WTC11 (cell line): ENCODE measurements around the gene GTSE1. TPM values are rescaled to one million over a fixed set of nuclear protein-coding genes. Genes with fewer than 3 reads are reported as not detected.
"Not testable (repeated sequence)": the region's sequence is repeated elsewhere in the genome, so short reads cannot be mapped to it uniquely, and the experiment has no call there.

Experiments
- ATAC-seq: fragments of 200-7000 bp; cut with Tn5 transposase; 2 replicates; pipeline ENCODE4 v1.10.0; 2021; ENCODE audit warnings: mild to moderate bottlenecking, moderate library complexity
- CTCF ChIA-PET: fragments of 300-600 bp; sonication (Branson Sonifier 250); formaldehyde crosslinking; loops from one replicate; lab custom pipeline; 2021; ENCODE audit warnings: antibody characterized with exemption; lab: Charles Lee
- POLR2A ChIA-PET: fragments of 350-600 bp; sonication (Branson Sonifier 250); formaldehyde crosslinking; loops from one replicate; lab custom pipeline; 2021; ENCODE audit warnings: antibody characterized with exemption; lab: Charles Lee
- DNase-seq: peaks from one replicate; pipeline ENCODE4 v3.0.0; 2021; ENCODE audit warnings: low spot score
- H3K27ac Mint-ChIP-seq: 2 replicates; pipeline ENCODE4 v1.8.0; 2021; ENCODE audit warnings: mixed read lengths
- H3K27me3 Mint-ChIP-seq: 2 replicates; pipeline ENCODE4 v1.8.0; 2021; ENCODE audit warnings: low read depth, mild to moderate bottlenecking, moderate library complexity, mixed read lengths
- H3K36me3 Mint-ChIP-seq: 2 replicates; pipeline ENCODE4 v1.8.0; 2021; ENCODE audit warnings: mixed read lengths
- H3K4me1 Mint-ChIP-seq: 2 replicates; pipeline ENCODE4 v1.8.0; 2022; ENCODE audit warnings: mixed read lengths
- H3K4me3 Mint-ChIP-seq: 2 replicates; pipeline ENCODE4 v1.8.0; 2021; ENCODE audit warnings: mild to moderate bottlenecking, moderate library complexity, mixed read lengths
- H3K9me3 Mint-ChIP-seq: 2 replicates; pipeline ENCODE4 v1.8.0; 2021; ENCODE audit warnings: mixed read lengths
- AFF4 ChIP-seq: sonication (generic); formaldehyde crosslinking; IDR thresholded peaks from 2 replicates; pipeline ENCODE4 v1.8.1; 2023; ENCODE audit warnings: mild to moderate bottlenecking, missing genetic modification reagents, borderline replicate concordance
- FOXJ3 ChIP-seq: sonication (generic); formaldehyde crosslinking; IDR thresholded peaks from 2 replicates; pipeline ENCODE4 v1.9.0; 2021; ENCODE audit warnings: missing genetic modification reagents, mild to moderate bottlenecking, borderline replicate concordance
- FOXP1 ChIP-seq: sonication (generic); formaldehyde crosslinking; IDR thresholded peaks from 2 replicates; pipeline ENCODE4 v1.8.0; 2022; ENCODE audit warnings: missing genetic modification reagents, mild to moderate bottlenecking, moderate library complexity, borderline replicate concordance
- MYBL2 ChIP-seq: sonication (generic); formaldehyde crosslinking; IDR thresholded peaks from 2 replicates; pipeline ENCODE4 v1.8.1; 2023; ENCODE audit warnings: mild to moderate bottlenecking, moderate library complexity, missing genetic modification reagents
- NFATC4 ChIP-seq: fragments of 250-450 bp; sonication (Bioruptor Pico); IDR thresholded peaks from 2 replicates; pipeline ENCODE4 v1.9.0; 2021; ENCODE audit warnings: mild to moderate bottlenecking
- NFYB ChIP-seq: sonication (generic); formaldehyde crosslinking; conservative IDR thresholded peaks from 2 replicates; pipeline ENCODE4 v1.8.0; 2022; ENCODE audit warnings: low read depth, missing genetic modification reagents
- NR1H2 ChIP-seq: sonication (generic); formaldehyde crosslinking; IDR thresholded peaks from 2 replicates; pipeline ENCODE4 v1.9.0; 2021; ENCODE audit warnings: mild to moderate bottlenecking, moderate library complexity, missing genetic modification reagents
- OVOL2 ChIP-seq: fragments of 250-450 bp; sonication (Bioruptor Pico); IDR thresholded peaks from 2 replicates; pipeline ENCODE4 v1.9.0; 2021; ENCODE audit warnings: mild to moderate bottlenecking, borderline replicate concordance
- RORB ChIP-seq: fragments of 250-450 bp; sonication (Bioruptor Pico); IDR thresholded peaks from 2 replicates; pipeline ENCODE4 v1.9.0; 2021; ENCODE audit warnings: mild to moderate bottlenecking
- SMAD4 ChIP-seq: sonication (generic); formaldehyde crosslinking; IDR thresholded peaks from 2 replicates; pipeline ENCODE4 v1.8.0; 2022; ENCODE audit warnings: mild to moderate bottlenecking, missing genetic modification reagents
- SP1 ChIP-seq: sonication (generic); formaldehyde crosslinking; conservative IDR thresholded peaks from 2 replicates; pipeline ENCODE4 v1.8.1; 2022; ENCODE audit warnings: missing genetic modification reagents
- TEAD4 ChIP-seq: sonication (generic); formaldehyde crosslinking; IDR thresholded peaks from 2 replicates; pipeline ENCODE4 v1.8.0; 2022; ENCODE audit warnings: mild to moderate bottlenecking, missing genetic modification reagents
- ZNF121 ChIP-seq: sonication (generic); formaldehyde crosslinking; IDR thresholded peaks from 2 replicates; pipeline ENCODE4 v1.8.0; 2023; ENCODE audit warnings: missing genetic modification reagents
- ZNF317 ChIP-seq: sonication (generic); formaldehyde crosslinking; IDR thresholded peaks from 2 replicates; pipeline ENCODE4 v1.8.1; 2023; ENCODE audit warnings: low read depth, mild to moderate bottlenecking, moderate library complexity, missing genetic modification reagents, borderline replicate concordance
- total RNA-seq: library from RNA; stranded (reverse); gene quantifications from 3 replicates; pipeline ENCODE4 v1.2.3, GENCODE V29; 2021
- TF ChIP-seq, protein P1 (sequence below): sonication (generic); formaldehyde crosslinking; IDR thresholded peaks from 2 replicates; pipeline ENCODE4 v1.8.0; 2022; ENCODE audit warnings: missing genetic modification reagents
- TF ChIP-seq, protein P2 (sequence below): sonication (generic); formaldehyde crosslinking; IDR thresholded peaks from 2 replicates; pipeline ENCODE4 v1.8.1; 2023; ENCODE audit warnings: mild to moderate bottlenecking, moderate library complexity, missing genetic modification reagents
- TF ChIP-seq, protein P3 (sequence below): sonication (generic); formaldehyde crosslinking; IDR thresholded peaks from 2 replicates; pipeline ENCODE4 v1.8.1; 2023; ENCODE audit warnings: mild to moderate bottlenecking, missing genetic modification reagents
- TF ChIP-seq, protein P4 (sequence below): sonication (generic); formaldehyde crosslinking; IDR thresholded peaks from 2 replicates; pipeline ENCODE4 v1.8.1; 2023; ENCODE audit warnings: mild to moderate bottlenecking, missing genetic modification reagents, moderate library complexity

Gene GTSE1
- total RNA-seq, 1 experiment from 2014 or later: 56.1 TPM

DNA sequence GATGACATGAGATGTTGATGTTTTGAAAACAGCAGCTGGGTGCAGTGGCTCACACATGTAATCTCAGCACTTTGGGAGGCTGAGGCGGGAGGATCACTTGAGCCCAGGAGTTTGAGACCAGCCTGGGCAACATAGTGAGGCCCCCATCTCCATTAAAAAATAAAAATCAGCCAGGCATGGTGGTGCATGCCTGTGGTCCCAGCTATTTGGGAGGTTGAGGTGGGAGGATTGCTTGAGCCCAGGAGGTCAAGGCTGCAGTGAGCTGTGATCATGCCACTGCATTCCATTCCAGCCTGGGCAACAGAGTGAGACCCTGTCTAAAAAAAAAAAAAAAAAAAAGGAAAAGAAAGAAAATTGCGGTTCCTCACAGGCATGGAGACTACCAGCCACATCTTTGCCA lies 16.2 kb downstream of the GTSE1 start:
- ChIA-PET CTCF (interaction anchor here (0.7 to 3.2 kb wide), 7 partner anchors 13 to 347 kb away, joined by 3 to 10 read pairs (median 4); partner anchors contain the start of gene GTSE1), POLR2A (interaction anchor here (0.7 kb wide), 1 partner anchor 1427 kb away, joined by 6 read pairs; no protein-coding TSS in a partner anchor)
- not testable (repeated sequence) for H3K9me3 Mint-ChIP-seq, H3K27ac Mint-ChIP-seq, ATAC-seq, H3K27me3 Mint-ChIP-seq, DNase-seq, H3K4me1 Mint-ChIP-seq, H3K4me3 Mint-ChIP-seq
- peaks cover 44% of the 10 kb centered on the region for H3K36me3 Mint-ChIP-seq
- 0 out of 2 replicates have a peak, but pooled peaks have one; percentile 19 for TF ChIP-seq ZNF121 (CRISPR knock-in tag)

- ATAC-seq: no peak
- H3K4me3 Mint-ChIP-seq: no peak overlapping the region
- no peak overlapping the region for H3K27ac Mint-ChIP-seq
- H3K27me3 Mint-ChIP-seq: no peaks in the 10 kb centered on the region
- TF ChIP-seq, protein P1, sequence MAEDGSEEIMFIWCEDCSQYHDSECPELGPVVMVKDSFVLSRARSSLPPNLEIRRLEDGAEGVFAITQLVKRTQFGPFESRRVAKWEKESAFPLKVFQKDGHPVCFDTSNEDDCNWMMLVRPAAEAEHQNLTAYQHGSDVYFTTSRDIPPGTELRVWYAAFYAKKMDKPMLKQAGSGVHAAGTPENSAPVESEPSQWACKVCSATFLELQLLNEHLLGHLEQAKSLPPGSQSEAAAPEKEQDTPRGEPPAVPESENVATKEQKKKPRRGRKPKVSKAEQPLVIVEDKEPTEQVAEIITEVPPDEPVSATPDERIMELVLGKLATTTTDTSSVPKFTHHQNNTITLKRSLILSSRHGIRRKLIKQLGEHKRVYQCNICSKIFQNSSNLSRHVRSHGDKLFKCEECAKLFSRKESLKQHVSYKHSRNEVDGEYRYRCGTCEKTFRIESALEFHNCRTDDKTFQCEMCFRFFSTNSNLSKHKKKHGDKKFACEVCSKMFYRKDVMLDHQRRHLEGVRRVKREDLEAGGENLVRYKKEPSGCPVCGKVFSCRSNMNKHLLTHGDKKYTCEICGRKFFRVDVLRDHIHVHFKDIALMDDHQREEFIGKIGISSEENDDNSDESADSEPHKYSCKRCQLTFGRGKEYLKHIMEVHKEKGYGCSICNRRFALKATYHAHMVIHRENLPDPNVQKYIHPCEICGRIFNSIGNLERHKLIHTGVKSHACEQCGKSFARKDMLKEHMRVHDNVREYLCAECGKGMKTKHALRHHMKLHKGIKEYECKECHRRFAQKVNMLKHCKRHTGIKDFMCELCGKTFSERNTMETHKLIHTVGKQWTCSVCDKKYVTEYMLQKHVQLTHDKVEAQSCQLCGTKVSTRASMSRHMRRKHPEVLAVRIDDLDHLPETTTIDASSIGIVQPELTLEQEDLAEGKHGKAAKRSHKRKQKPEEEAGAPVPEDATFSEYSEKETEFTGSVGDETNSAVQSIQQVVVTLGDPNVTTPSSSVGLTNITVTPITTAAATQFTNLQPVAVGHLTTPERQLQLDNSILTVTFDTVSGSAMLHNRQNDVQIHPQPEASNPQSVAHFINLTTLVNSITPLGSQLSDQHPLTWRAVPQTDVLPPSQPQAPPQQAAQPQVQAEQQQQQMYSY (CRISPR knock-in tag): no peak
- TF ChIP-seq SP1 (CRISPR knock-in tag): no peak
- TF ChIP-seq, protein P2, sequence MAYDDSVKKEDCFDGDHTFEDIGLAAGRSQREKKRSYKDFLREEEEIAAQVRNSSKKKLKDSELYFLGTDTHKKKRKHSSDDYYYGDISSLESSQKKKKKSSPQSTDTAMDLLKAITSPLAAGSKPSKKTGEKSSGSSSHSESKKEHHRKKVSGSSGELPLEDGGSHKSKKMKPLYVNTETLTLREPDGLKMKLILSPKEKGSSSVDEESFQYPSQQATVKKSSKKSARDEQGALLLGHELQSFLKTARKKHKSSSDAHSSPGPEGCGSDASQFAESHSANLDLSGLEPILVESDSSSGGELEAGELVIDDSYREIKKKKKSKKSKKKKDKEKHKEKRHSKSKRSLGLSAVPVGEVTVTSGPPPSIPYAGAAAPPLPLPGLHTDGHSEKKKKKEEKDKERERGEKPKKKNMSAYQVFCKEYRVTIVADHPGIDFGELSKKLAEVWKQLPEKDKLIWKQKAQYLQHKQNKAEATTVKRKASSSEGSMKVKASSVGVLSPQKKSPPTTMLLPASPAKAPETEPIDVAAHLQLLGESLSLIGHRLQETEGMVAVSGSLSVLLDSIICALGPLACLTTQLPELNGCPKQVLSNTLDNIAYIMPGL (CRISPR knock-in tag): no peak
- no peak for TF ChIP-seq NFYB (CRISPR knock-in tag)
- no peak for TF ChIP-seq TEAD4 (CRISPR knock-in tag)
- TF ChIP-seq, protein P3, sequence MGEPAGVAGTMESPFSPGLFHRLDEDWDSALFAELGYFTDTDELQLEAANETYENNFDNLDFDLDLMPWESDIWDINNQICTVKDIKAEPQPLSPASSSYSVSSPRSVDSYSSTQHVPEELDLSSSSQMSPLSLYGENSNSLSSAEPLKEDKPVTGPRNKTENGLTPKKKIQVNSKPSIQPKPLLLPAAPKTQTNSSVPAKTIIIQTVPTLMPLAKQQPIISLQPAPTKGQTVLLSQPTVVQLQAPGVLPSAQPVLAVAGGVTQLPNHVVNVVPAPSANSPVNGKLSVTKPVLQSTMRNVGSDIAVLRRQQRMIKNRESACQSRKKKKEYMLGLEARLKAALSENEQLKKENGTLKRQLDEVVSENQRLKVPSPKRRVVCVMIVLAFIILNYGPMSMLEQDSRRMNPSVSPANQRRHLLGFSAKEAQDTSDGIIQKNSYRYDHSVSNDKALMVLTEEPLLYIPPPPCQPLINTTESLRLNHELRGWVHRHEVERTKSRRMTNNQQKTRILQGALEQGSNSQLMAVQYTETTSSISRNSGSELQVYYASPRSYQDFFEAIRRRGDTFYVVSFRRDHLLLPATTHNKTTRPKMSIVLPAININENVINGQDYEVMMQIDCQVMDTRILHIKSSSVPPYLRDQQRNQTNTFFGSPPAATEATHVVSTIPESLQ: no peak
- no peak for TF ChIP-seq OVOL2 (CRISPR knock-in tag)
- no peak for TF ChIP-seq FOXJ3 (CRISPR knock-in tag)
- TF ChIP-seq RORB (CRISPR knock-in tag): no peak
- no peak for TF ChIP-seq NFATC4
- TF ChIP-seq ZNF317 (CRISPR knock-in tag): no peak
- no peak for TF ChIP-seq ZNF121 (CRISPR knock-in tag)
- no peak for TF ChIP-seq FOXP1 (CRISPR knock-in tag)
- TF ChIP-seq, all 79 proteins: peak for 0
- peaks cover 45% of the 10 kb centered on the region for H3K36me3 Mint-ChIP-seq
- DNase-seq: no peak
- ChIA-PET CTCF (interaction anchor here (0.6 to 2.3 kb wide), 2 partner anchors 9 to 194 kb away, joined by 3 to 9 read pairs; no protein-coding TSS in a partner anchor), POLR2A (no interaction called here)
- H3K4me1 Mint-ChIP-seq: no peaks in the 10 kb centered on the region
- no peaks in the 10 kb centered on the region for H3K9me3 Mint-ChIP-seq
Observed at GRCh38 chr22:46315976-46316375, 19.3 kb downstream of the GTSE1 start.

- Mint-ChIP-seq H3K9me3 (no peaks in the 10 kb centered on the region), H3K27me3 (no peaks in the 10 kb centered on the region), H3K27ac (no peak overlapping the region), H3K36me3 (peaks cover 42% of the 10 kb centered on the region), H3K4me1 (no peaks in the 10 kb centered on the region), H3K4me3 (no peak overlapping the region)
- CTCF ChIA-PET: interaction anchor here (1.4 kb wide), 1 partner anchor 311 kb away, joined by 3 read pairs; no protein-coding TSS in a partner anchor
- DNase-seq (no peak), ATAC-seq (no peak)
- POLR2A ChIA-PET: interaction anchor here (1.1 kb wide), 1 partner anchor 18 kb away, joined by 3 read pairs; the partner anchor contains the start of gene TRMU
- no peak for TF ChIP-seq SMAD4 (CRISPR knock-in tag)
- TF ChIP-seq, protein P4, sequence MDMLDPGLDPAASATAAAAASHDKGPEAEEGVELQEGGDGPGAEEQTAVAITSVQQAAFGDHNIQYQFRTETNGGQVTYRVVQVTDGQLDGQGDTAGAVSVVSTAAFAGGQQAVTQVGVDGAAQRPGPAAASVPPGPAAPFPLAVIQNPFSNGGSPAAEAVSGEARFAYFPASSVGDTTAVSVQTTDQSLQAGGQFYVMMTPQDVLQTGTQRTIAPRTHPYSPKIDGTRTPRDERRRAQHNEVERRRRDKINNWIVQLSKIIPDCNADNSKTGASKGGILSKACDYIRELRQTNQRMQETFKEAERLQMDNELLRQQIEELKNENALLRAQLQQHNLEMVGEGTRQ (CRISPR knock-in tag): no peak
- TF ChIP-seq AFF4: no peak
- no peak for TF ChIP-seq MYBL2 (CRISPR knock-in tag)
- no peak for TF ChIP-seq NR1H2 (CRISPR knock-in tag)
Observed at GRCh38 chr22:46317646-46318045, 21.0 kb downstream of the GTSE1 start.
